ENCODE results near the gene CDH6. TPM values are rescaled to one million over a fixed set of nuclear protein-coding genes. Genes with fewer than 3 reads are reported as not detected.

CDH6 gene
- total RNA-seq, 1 donor from 2014 or later = 90.1 TPM

- FAIRE-seq = no peak
- no peak overlapping the region for H3K9ac ChIP-seq (ENCODE audit: low read length)
- peaks cover 94% of the 10 kb centered on the region for H3K79me2 ChIP-seq (ENCODE audit: insufficient read depth, low read length)
- peaks cover 14% of the 10 kb centered on the region for H3K4me1 Mint-ChIP-seq (ENCODE audit: low read depth, unreplicated experiment)
- no peak overlapping the region for H3K4me2 ChIP-seq (ENCODE audit: low read length)
- no peak for TF ChIP-seq EZH2 (IDR thresholded peaks at IDR 0.05; ENCODE audit: insufficient read depth, low read length)
- TF ChIP-seq, protein P1, sequence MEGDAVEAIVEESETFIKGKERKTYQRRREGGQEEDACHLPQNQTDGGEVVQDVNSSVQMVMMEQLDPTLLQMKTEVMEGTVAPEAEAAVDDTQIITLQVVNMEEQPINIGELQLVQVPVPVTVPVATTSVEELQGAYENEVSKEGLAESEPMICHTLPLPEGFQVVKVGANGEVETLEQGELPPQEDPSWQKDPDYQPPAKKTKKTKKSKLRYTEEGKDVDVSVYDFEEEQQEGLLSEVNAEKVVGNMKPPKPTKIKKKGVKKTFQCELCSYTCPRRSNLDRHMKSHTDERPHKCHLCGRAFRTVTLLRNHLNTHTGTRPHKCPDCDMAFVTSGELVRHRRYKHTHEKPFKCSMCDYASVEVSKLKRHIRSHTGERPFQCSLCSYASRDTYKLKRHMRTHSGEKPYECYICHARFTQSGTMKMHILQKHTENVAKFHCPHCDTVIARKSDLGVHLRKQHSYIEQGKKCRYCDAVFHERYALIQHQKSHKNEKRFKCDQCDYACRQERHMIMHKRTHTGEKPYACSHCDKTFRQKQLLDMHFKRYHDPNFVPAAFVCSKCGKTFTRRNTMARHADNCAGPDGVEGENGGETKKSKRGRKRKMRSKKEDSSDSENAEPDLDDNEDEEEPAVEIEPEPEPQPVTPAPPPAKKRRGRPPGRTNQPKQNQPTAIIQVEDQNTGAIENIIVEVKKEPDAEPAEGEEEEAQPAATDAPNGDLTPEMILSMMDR (IDR thresholded peaks at IDR 0.05; ENCODE audit: insufficient read depth, low read depth, low read length) = no peak
- no peaks in the 10 kb centered on the region for H3K4me1 ChIP-seq (ENCODE audit: insufficient read depth, low read length)
- H3K4me3 ChIP-seq (ENCODE audit: insufficient read depth, low read depth, low read length) = no peak overlapping the region
- peaks cover 36% of the 10 kb centered on the region for H4K20me1 ChIP-seq (ENCODE audit: insufficient read depth, low read length)
- no peak overlapping the region for H3K27ac Mint-ChIP-seq (ENCODE audit: unreplicated experiment)
- H3K36me3 ChIP-seq (ENCODE audit: insufficient read depth, low read length) = peaks cover 1% of the 10 kb centered on the region
- DNase-seq (ENCODE audit: low read depth) = no peak
- H3K27ac ChIP-seq (ENCODE audit: low read depth, low read length) = no peak overlapping the region
- no peak overlapping the region for H3K4me3 Mint-ChIP-seq (ENCODE audit: unreplicated experiment)
- H3K36me3 Mint-ChIP-seq (ENCODE audit: low read depth, unreplicated experiment) = peaks cover 1% of the 10 kb centered on the region
- no peaks in the 10 kb centered on the region for H3K9me3 ChIP-seq (ENCODE audit: insufficient read depth, low read depth, low read length)
- H3K9me3 Mint-ChIP-seq (ENCODE audit: unreplicated experiment) = no peaks in the 10 kb centered on the region
- H2AFZ ChIP-seq (ENCODE audit: low read depth, low read length) = no peak overlapping the region
- H3K27me3 ChIP-seq (ENCODE audit: insufficient read depth, low read length) = no peaks in the 10 kb centered on the region
- H3K27me3 Mint-ChIP-seq (ENCODE audit: low read depth, unreplicated experiment) = no peaks in the 10 kb centered on the region
Observed at GRCh38 chr5:31214229-31214628, 20.7 kb downstream of the CDH6 start.

DNA sequence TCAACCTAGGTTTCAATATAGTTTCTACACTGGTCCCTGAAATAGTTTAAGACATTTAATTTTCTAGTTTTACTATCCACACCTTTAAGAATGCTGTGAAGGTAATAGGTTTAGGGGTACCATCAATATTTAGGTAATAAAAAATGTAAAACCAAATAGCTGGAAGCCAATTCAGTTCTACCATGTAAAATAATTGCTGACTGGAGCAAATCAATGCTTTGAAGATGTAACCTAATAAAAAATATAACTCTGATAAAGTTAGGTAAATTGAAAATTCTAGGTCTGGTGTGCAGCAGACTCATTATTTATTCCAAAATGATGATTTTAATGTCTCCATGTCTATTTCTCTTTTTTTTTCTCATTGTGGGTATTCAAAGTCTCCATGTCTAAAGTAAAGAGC, 21.8 kb downstream of the CDH6 start:
- Histone ChIP-seq H3K36me3 (ENCODE audit: insufficient read depth, low read length) (no peaks in the 10 kb centered on the region), H3K9me3 (ENCODE audit: insufficient read depth, low read depth, low read length) (no peaks in the 10 kb centered on the region), H3K9ac (ENCODE audit: low read length) (no peak overlapping the region), H3K4me3 (ENCODE audit: insufficient read depth, low read depth, low read length) (no peak overlapping the region), H3K4me2 (ENCODE audit: low read length) (no peak overlapping the region), H3K27ac (ENCODE audit: low read depth, low read length) (no peak overlapping the region), H3K27me3 (ENCODE audit: insufficient read depth, low read length) (no peaks in the 10 kb centered on the region), H3K4me1 (ENCODE audit: insufficient read depth, low read length) (no peaks in the 10 kb centered on the region), H3K79me2 (ENCODE audit: insufficient read depth, low read length) (peaks cover 95% of the 10 kb centered on the region), H2AFZ (ENCODE audit: low read depth, low read length) (no peak overlapping the region), H4K20me1 (ENCODE audit: insufficient read depth, low read length) (peaks cover 32% of the 10 kb centered on the region)
- Mint-ChIP-seq H3K4me3 (ENCODE audit: unreplicated experiment) (no peak overlapping the region), H3K27ac (ENCODE audit: unreplicated experiment) (no peak overlapping the region), H3K4me1 (ENCODE audit: low read depth, unreplicated experiment) (peaks cover 16% of the 10 kb centered on the region), H3K36me3 (ENCODE audit: low read depth, unreplicated experiment) (no peaks in the 10 kb centered on the region), H3K9me3 (ENCODE audit: unreplicated experiment) (no peaks in the 10 kb centered on the region), H3K27me3 (ENCODE audit: low read depth, unreplicated experiment) (no peaks in the 10 kb centered on the region)
- TF ChIP-seq, protein P1 (IDR thresholded peaks at IDR 0.05; ENCODE audit: insufficient read depth, low read depth, low read length) = no peak
- TF ChIP-seq EZH2 (IDR thresholded peaks at IDR 0.05; ENCODE audit: insufficient read depth, low read length) = no peak
- DNase-seq (ENCODE audit: low read depth) (no peak), FAIRE-seq (no peak)

GRCh38 chr5:31217446-31217845, 24.0 kb downstream of the CDH6 start:
- Histone ChIP-seq H4K20me1 (ENCODE audit: insufficient read depth, low read length) (peaks cover 23% of the 10 kb centered on the region), H2AFZ (ENCODE audit: low read depth, low read length) (no peak overlapping the region), H3K4me3 (ENCODE audit: insufficient read depth, low read depth, low read length) (no peak overlapping the region), H3K27ac (ENCODE audit: low read depth, low read length) (no peak overlapping the region), H3K27me3 (ENCODE audit: insufficient read depth, low read length) (no peaks in the 10 kb centered on the region), H3K9me3 (ENCODE audit: insufficient read depth, low read depth, low read length) (no peaks in the 10 kb centered on the region), H3K9ac (ENCODE audit: low read length) (no peak overlapping the region), H3K36me3 (ENCODE audit: insufficient read depth, low read length) (no peaks in the 10 kb centered on the region), H3K4me1 (ENCODE audit: insufficient read depth, low read length) (no peaks in the 10 kb centered on the region), H3K79me2 (ENCODE audit: insufficient read depth, low read length) (peaks cover 92% of the 10 kb centered on the region), H3K4me2 (ENCODE audit: low read length) (no peak overlapping the region)
- H3K9me3 Mint-ChIP-seq (ENCODE audit: unreplicated experiment) = no peaks in the 10 kb centered on the region
- H3K27me3 Mint-ChIP-seq (ENCODE audit: low read depth, unreplicated experiment) = no peaks in the 10 kb centered on the region
- H3K4me3 Mint-ChIP-seq (ENCODE audit: unreplicated experiment) = no peak overlapping the region
- FAIRE-seq (no peak), DNase-seq (ENCODE audit: low read depth) (no peak)
- no peaks in the 10 kb centered on the region for H3K36me3 Mint-ChIP-seq (ENCODE audit: low read depth, unreplicated experiment)
- TF ChIP-seq, protein P1 (IDR thresholded peaks at IDR 0.05; ENCODE audit: insufficient read depth, low read depth, low read length) = no peak
- no peak for TF ChIP-seq EZH2 (IDR thresholded peaks at IDR 0.05; ENCODE audit: insufficient read depth, low read length)
- peaks cover 17% of the 10 kb centered on the region for H3K4me1 Mint-ChIP-seq (ENCODE audit: low read depth, unreplicated experiment)
- H3K27ac Mint-ChIP-seq (ENCODE audit: unreplicated experiment) = peak overlapping the region; percentile 16
